Peyer's patch (tissue), 4 donors: Measurements from ENCODE around the gene IGF1. TPM values are rescaled to one million over a fixed set of nuclear protein-coding genes. Genes with fewer than 3 reads are reported as not detected.

Experiments
- DNase-seq, 3 donors: peaks; one replicate each; pipeline ENCODE4 v3.0.0-alpha.2; 2017 to 2019
- H3K27ac ChIP-seq, 4 donors: fragments of 200-600 bp; sonication (generic); one replicate each; pipeline ENCODE4 v1.5.1; 2016 to 2019
- H3K27me3 ChIP-seq, 2 donors: fragments of 200-600 bp; sonication (generic); one replicate each; pipeline ENCODE4 v1.5.1; 2019
- H3K36me3 ChIP-seq, 3 donors: fragments of 200-600 bp; sonication (generic); one replicate each; pipeline ENCODE4 v1.5.1; 2016 to 2019
- H3K4me1 ChIP-seq, 4 donors: fragments of 200-600 bp; sonication (generic); one replicate each; pipeline ENCODE4 v1.5.1; 2016 to 2019
- H3K4me3 ChIP-seq, 4 donors: fragments of 200-600 bp; sonication (generic); 1 replicate in 3 of 4; 2 replicates in 1 of 4; pipeline ENCODE4 v1.5.1; 2016 to 2019; ENCODE audit warnings: mild to moderate bottlenecking in 1 of 4
- H3K9me3 ChIP-seq, 4 donors: fragments of 200-600 bp; sonication (generic); one replicate each; pipeline ENCODE4 v1.5.1; 2016 to 2019; ENCODE audit warnings: mild to moderate bottlenecking in 1 of 4
- CTCF ChIP-seq, 6 experiments: fragments of 450-650 bp in 4 of 6; fragments of 200-600 bp in 2 of 6; sonication (generic) in 1 of 6; IDR thresholded peaks; one replicate each; pipeline ENCODE4 v1.5.1; 2017 to 2019; ENCODE audit warnings: antibody characterized with exemption in 6 of 6, mild to moderate bottlenecking in 3 of 6, moderate library complexity in 1 of 6
- POLR2A ChIP-seq, 2 donors: fragments of 450-650 bp; IDR thresholded peaks; one replicate each; pipeline ENCODE4 v1.5.1; 2017; ENCODE audit warnings: antibody characterized with exemption in 2 of 2, mild to moderate bottlenecking in 2 of 2, moderate library complexity in 2 of 2
- total RNA-seq, 4 donors: library from RNA; depleted of rRNA; stranded (reverse); fragments of >200 nt; gene quantifications; one replicate each; pipeline ENCODE4 v1.1.0, GENCODE V29; 2016

The IGF1 gene
- total RNA-seq, 4 donors from 2014 or later, result 4.0 to 21.5 (median 6.3) TPM

GRCh38 chr12:102462386-102462785 is 18.0 kb downstream of the IGF1 start:
- H3K27ac ChIP-seq, result no peak overlapping the region
- H3K27me3 ChIP-seq, result no peaks in the 10 kb centered on the region
- H3K4me1 ChIP-seq, result no peaks in the 10 kb centered on the region
- TF ChIP-seq POLR2A (IDR thresholded peaks at IDR 0.05) (no peak), CTCF (IDR thresholded peaks at IDR 0.05) (no peak)
- no peak overlapping the region for H3K4me3 ChIP-seq
- H3K36me3 ChIP-seq, result no peaks in the 10 kb centered on the region
- H3K9me3 ChIP-seq, result no peaks in the 10 kb centered on the region
- no peak for DNase-seq

- Histone ChIP-seq H3K9me3 (no peaks in the 10 kb centered on the region), H3K4me1 (no peaks in the 10 kb centered on the region), H3K27me3 (no peaks in the 10 kb centered on the region), H3K27ac (no peak overlapping the region), H3K4me3 (no peak overlapping the region), H3K36me3 (no peaks in the 10 kb centered on the region)
- TF ChIP-seq CTCF (IDR thresholded peaks at IDR 0.05) (no peak), POLR2A (IDR thresholded peaks at IDR 0.05) (no peak)
- no peak for DNase-seq
These were observed 18.9 kb downstream of the IGF1 start for GRCh38 chr12:102461501-102461900.

GRCh38 chr12:102459314-102459713 is 21.0 kb downstream of the IGF1 start:
- no peak for DNase-seq
- Histone ChIP-seq H3K36me3 (no peaks in the 10 kb centered on the region), H3K4me3 (no peak overlapping the region), H3K27me3 (no peaks in the 10 kb centered on the region), H3K27ac (no peak overlapping the region), H3K9me3 (no peaks in the 10 kb centered on the region), H3K4me1 (no peaks in the 10 kb centered on the region)
- TF ChIP-seq POLR2A (IDR thresholded peaks at IDR 0.05) (no peak), CTCF (IDR thresholded peaks at IDR 0.05) (no peak)

- Histone ChIP-seq H3K36me3 (no peaks in the 10 kb centered on the region), H3K9me3 (no peaks in the 10 kb centered on the region), H3K4me1 (no peaks in the 10 kb centered on the region), H3K27ac (peak overlapping the region in 1 of 4 donors; percentile 11), H3K4me3 (no peak overlapping the region), H3K27me3 (no peaks in the 10 kb centered on the region)
- no peak for TF ChIP-seq CTCF (IDR thresholded peaks at IDR 0.05)
- no peak for TF ChIP-seq POLR2A (IDR thresholded peaks at IDR 0.05)
- peak in 1 of 3 donors; percentile 66 for DNase-seq
These were observed 25.3 kb downstream of the IGF1 start for GRCh38 chr12:102454808-102455760.

GRCh38 chr12:102454330-102454729 is 26.0 kb downstream of the IGF1 start:
- H3K4me3 ChIP-seq, result no peak overlapping the region
- H3K9me3 ChIP-seq, result no peaks in the 10 kb centered on the region
- no peaks in the 10 kb centered on the region for H3K4me1 ChIP-seq
- TF ChIP-seq POLR2A (IDR thresholded peaks at IDR 0.05), result no peak
- no peak for TF ChIP-seq CTCF (IDR thresholded peaks at IDR 0.05)
- H3K27ac ChIP-seq, result peak overlapping the region in 1 of 4 donors; percentile 11
- no peak for DNase-seq
- no peaks in the 10 kb centered on the region for H3K27me3 ChIP-seq
- H3K36me3 ChIP-seq, result no peaks in the 10 kb centered on the region
